ENCODE measurements around the gene XPNPEP2.

The XPNPEP2 gene

DNA sequence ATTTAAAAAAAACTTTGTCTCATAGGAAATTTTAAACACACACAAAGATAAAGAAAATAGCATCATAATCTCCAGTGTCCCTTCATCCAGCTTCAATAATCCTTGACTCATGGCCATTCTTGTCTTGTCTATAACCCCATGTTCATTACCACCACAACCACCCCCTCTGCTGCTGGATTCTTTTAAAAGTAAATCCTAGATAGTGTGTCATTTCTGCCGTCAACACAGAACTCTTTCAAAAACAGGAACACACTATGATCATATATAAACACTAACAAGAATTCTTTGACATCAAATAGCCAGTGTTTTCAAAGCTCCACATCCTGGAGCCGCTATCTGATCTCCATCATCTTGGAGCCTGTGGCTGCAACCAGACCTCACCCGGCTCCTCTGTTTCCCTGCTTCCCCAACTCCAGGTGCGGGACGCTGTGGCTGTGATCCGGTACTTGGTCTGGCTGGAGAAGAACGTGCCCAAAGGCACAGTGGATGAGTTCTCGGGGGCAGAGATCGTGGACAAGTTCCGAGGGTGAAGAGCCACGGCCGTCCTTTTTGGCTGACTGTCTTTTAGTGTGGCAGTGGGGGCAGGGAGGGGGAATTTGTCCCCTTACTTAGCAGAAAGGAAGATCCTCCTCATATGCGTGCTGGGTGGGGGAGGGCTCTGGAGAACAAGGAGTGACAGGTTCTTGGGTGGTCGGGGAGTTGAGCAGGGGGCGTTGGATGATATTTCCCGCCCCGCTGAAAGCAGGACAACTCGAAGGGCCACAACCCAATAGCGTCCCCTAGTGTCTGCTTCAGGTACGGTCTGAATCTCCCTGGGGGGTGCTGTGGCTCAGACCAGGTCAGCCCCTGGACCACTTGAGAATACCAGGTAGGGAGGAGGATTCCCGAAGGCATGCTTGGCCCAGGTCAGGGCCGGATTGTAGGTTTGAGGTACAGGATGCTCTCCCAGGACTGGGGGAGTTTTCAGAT lies 15.6 kb downstream of the XPNPEP2 start:
- no peak for ATAC-seq

DNA sequence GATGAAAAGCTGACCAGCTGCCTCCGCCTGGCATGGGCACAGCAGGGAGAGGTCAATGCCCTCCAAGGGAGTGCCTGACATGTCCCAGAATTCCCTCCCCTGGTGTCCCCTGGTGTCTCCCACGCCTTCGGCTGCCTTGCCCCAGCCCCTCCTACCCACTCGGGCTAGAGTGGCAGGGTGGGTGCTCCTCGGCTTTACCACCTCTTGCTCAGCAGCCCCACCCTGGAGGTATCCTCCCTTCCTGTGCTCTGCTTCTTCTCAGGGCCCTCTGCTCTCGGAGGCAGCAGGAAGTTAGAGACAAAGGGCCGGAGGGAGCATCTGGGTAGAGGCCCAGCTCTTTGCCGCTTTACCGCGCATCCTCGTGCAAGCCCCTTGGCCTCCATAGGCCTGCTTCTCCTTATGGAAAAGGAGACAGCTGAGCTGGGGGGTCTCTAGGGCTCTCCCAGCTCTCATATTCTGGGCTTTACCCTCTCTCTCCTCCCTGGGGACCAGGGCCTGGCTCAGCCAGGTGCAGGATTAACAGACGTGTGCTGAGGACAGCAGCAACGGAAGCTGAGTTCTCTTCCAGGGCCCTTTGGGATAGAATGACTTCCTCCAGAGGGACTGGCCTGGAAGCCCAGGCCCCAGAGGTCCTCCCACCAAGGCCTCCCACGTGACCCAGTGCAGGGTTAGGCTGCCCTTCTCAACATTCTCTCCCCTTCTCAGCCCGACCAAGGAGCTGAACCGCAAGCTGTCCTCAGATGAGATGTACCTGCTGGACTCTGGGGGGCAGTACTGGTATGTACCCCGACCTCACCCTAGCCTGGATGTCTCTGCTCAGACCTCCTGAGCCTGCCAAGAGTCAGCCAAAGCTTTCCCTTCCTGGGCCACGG lies 17.2 kb downstream of the XPNPEP2 start:
- ATAC-seq, result peak in 1 of 2 donors; percentile 31

DNA sequence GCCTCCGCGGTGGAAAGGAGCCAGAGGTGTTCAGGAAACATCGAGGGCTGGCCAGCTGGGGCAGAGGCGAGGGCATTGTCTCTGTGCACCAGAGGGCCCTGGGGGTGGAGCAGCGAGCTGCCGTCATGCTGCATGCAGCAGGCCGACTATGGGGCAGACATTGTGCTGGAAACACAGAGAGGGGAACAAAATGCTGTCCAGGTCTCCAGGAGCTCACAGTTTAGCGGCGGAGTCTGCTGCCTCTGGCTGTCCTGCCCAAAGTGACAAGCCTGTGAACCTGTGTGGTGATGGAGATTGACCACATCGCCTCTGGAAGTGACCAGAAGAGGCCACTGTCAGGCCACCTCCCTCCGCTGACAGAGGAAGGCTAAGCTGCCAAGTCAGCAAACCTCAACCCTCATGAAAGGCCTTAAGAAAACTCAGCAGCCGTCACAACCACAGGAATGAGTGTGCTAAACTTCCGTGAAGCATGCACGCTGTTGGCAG lies 20.8 kb downstream of the XPNPEP2 start:
- peak; percentile 84 to 86 for ATAC-seq

DNA sequence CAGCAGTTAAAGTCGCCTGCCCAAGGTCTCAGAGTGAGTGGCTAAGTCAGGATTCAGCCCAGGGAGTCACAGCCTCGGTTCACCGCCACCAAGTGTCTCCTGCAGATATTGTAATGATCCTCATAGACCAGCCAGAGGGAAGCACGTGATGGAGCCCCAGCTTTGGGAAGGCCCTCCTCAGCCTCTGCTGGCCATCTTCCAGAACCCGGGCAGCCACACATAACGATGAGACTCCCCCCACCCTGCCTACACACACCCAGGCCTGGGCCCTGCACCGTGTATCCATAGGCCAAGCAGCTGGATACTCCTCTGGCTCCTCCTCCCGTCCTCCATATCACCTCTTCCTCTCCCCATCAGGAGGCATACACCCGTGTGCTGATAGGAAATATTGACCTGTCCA lies 21.4 kb downstream of the XPNPEP2 start:
- ATAC-seq, result peak; percentile 8 to 10

DNA sequence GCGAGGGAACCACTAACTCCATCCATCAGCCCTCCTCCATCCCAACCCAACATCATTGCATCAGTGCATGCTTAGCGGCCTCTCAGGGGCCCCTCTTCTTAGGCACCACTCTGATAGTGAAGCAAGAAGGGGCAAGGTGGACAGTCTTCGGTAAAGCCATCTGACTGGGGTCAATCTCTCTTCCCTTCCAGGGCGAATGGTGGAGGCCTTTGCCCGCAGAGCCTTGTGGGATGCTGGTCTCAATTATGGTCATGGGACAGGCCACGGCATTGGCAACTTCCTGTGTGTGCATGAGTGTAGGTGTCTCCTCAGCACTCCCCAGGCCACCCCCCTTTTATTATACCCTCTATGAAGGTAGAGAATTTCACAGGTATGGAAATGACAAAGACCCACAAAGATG lies 22.2 kb downstream of the XPNPEP2 start:
- no peak for ATAC-seq

DNA sequence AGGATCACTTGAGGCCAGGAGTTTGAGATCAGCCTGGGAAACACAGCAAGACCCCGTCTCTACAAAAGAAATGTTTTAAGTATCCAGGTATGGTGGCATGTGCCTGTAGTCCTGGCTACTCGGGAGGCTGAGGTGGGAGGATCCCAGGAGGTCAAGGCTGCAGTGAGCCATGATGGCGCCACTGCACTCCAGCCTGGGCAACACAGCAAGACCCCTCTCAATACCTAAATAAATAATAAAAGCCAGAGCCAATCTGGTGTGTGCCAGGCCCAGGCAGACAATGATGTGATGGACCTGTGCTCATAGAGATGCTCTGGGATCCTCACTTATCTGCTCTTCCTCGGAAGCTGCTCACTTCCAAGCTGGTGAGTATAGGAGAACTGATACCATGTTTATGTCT lies 22.8 kb downstream of the XPNPEP2 start:
- ATAC-seq, result no peak

DNA sequence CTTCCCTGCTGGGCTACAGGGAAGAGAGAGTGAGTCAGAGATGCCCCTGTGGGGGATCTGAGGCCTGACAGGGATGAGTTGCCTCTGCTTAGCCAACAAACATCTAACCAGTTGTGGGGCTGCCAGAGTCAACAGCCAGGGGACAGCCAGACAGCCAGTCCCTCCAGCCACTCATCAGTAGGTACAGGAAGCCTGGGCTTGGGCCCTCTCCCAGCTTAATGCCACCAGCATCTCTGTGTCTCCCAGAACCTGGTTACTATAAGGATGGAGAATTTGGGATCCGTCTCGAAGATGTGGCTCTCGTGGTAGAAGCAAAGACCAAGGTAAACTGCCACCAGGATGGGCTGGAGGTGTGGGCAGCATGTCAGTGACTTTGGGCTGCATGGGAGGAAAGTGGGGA lies 23.7 kb downstream of the XPNPEP2 start:
- ATAC-seq, result no peak

DNA sequence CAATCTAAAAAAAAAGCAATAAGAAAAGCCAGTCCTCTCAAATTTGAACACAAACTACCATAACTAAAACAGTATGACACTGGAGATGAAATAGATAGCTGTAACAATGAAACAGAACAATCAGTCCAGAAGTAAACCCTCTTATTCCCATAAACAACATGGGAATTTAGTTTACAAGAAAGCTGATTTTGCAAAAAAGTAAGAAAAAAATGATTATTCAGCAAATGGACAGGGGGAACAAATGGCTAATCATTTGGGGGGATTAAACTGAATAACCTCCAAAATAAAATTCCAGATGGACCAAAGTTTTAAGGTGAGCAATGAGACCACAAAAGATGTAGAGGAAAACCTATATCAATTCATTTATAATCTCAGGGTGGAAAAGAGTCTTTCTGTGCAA lies 24.9 kb downstream of the XPNPEP2 start:
- no peak for ATAC-seq

DNA sequence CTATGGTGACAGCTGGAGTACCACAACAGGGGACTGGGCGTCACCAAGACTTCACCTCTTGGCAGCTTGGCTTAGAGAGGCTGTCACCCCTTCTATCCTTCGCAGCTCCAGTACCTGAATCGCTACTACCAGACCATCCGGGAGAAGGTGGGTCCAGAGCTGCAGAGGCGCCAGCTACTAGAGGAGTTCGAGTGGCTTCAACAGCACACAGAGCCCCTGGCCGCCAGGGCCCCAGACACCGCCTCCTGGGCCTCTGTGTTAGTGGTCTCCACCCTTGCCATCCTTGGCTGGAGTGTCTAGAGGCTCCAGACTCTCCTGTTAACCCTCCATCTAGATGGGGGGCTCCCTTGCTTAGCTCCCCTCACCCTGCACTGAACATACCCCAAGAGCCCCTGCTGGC lies 29.4 kb downstream of the XPNPEP2 start:
- ATAC-seq, result no peak

DNA sequence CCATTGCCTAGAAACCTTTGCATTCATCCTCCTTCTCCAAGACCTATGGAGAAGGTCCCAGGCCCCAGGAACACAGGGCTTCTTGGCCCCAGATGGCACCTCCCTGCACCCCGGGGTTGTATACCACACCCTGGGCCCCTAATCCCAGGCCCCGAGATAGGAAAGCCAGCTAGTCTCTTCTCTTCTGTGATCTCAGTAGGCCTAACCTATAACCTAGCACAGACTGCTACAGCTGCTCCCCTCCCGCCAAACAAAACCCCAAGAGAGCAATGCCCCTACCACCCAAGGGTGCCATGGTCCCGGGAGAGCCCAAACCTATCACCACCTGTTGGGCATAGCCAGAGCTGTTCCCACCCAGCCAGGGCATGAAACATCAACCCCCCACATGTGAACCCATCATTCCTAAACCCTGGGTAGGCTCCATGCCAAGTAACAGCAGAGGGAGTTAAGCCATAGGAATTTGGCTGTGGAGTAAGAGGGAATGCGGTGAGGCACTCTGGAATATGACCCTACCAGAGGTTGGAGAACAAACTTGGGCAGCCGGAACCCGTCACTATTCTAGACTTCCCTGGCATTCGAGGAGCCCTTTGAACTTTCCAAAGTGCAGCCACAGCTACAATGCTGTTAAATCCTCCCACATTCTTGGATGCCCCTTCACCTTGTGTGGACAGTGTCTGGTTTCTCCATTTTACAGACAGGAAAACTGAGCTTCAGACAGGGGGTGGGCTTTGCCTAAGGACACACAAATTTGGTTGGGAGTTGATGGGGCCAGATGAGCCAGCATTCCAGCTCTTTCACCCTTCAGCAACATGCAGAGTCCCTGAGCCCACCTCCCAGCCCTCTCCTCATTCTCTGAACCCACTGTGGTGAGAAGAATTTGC lies 30.0 kb downstream of the XPNPEP2 start:
- no peak for ATAC-seq

DNA sequence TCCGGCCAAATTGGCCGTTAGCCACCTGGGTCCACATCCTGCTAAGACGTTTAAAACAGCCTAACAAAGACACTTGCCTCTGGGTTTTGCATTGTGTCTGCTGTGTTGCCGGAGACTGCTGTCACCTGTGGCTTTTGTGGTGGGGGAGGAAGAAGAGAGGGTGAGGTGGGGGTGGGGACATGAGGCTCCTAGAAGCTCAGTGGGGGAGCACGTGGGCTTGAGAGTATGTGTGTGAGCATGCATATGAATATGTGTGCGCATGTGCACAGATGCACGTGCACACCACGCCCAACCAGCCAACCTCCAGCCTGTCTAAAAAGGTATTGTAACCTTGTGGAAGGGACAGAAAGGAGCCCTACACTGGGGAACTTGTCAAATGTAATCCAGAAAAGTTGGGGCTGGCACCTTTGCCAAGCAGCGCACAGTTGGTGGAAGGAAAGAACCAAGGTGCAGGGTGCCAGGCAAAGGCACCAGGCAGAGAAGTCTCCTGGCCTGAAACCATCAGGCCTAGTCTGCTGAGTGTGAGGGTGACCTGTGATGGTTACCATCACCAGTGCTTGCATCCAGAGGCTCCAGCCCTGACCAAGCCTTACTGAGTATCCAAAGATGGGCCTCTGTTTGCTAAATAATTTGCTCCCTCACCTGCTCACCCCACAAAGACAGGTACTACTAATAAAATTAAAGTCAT lies 30.8 kb downstream of the XPNPEP2 start:
- ATAC-seq, result peak; percentile 86

DNA sequence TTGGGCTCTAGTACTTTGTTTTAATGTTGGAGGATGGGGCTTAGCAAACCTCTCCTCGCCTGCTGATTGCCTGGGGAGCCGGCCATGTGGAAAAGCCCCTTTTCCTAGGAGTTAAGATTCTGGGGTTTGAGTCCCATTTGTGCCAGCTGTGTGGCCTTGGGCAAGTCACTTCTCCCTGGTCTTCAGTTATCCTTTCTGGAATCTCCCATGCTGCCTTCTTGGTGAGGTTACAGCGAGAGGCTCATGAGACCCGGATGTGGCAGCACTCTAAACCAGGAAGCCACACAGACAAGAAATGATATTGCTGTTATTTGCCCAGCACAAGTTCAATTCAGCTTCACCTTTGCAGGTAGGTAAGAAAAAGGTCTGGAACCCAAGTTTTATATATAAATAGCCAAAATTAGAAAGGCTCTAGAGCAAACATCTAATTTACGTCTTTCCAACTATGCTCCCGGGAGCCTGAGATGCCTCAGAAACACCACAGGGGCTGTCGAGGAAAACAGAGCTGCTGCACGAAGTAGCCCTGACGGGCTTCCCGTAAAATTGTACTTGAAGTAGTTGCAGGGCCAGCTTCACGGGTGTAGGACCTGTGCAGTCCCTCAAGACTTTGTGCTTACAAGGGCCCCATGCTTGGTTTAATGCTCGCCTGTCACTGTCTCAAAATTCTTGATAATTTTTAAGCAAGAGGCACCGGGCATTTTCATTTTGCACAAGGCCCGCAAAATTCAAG lies 32.7 kb downstream of the XPNPEP2 start:
- no peak for ATAC-seq

DNA sequence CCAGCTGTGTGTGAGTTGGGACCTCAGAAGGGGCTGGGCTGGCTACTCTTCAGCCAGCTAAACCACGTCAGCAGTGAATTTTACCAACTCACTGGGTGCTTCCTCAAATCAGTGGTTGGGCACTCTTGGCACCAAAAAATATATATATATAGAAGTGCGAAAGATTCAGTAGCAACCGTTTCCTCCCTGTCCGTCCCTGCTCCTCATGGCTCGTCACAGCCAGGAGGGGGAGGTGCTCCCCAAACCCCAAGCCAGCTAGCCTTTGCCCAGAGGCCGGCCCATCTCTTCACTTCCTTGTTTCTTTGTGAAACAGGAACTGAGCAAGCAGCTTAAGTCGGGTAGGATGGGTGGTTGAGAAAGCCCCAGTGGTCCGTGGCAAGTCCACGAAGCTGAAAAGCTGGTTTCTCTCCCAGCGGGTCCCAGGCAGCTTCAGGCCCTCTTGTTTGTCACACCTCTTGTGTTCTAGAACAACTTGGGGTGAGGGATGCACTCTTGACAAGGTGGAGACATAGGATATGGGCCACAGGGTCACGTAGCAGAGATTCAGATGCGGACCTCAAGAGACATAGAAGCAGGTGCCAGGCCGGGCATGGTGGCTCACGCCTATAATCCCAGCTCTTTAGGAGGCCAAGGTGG lies 34.1 kb downstream of the XPNPEP2 start:
- ATAC-seq, result peak in 1 of 2 donors; percentile 9

DNA sequence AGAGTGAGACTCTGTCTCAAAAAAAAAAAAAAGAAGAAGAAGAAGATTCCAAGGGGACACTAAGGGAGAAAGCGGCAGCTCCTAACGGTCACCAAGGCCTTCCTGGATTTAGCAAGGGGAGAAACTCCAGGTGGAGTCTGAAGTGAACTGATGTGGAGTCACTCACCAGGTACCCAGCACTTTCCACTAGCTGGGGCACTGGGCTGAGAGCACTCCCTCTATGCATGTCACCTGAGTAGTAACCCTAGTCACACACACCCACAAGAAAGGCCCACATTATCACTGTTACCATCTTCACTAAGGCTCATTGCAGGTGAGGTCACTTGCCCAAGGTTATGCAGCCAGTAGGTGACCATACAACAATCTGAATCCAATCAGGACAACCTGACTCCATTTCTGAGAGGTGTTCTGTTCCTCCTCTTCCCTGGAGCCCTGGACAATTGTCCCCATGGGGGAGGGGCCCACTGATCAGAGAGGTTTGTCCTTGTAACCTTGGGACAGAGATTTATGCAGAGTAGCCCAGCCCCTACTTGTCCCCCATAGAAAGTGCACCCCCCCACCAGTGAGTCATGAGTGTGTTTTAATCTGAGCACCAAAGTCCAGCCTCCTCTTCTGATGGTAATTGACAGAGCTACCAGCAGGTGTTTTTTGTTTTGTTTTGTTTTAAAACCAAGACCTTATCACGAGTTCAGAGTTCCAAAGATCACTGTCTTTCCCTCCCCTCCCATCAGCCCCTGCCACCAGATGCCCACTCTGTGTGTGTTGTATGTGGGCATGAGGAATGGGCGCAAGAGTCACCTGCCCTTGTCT lies 35.1 kb downstream of the XPNPEP2 start:
- ATAC-seq, result peak in 1 of 2 donors; percentile 33

DNA sequence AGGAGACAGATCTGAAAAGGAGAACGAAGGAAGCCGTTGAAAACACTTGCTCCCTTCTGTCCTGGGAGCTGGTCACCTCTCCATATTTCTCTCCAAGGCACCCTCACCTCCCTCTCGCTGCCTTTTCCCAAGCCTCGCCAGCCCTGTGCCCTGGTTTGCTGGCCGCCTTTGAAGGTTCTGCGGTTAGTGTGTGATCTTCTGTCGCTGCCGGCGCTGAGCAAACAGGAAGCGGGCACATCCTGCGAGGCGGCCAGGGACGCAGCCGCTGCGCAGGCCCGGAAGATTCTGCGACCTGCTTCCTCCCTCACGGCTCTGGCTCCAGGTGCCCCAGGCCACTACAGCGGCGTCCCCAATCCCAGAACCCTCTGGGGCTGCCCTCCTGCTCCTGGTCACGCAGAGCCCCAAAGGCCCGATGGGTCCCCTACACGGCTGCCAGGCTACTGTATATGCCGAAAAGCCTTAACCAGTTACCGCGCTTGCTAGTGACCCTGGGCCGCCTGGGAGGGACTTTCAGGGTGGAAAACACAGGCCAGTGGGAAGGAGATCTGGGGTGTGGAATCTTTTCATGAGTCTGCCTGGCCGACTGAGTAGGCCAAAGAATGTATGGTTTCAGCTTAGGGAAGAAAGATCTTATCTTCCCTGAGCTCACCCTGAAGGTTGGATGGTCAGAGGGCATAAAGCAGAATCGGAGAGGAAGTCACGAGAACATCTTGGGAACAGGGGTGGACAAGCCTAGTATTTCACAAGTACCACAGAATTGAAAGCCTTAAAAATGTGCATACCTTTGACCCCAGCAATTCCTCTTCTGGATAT lies 38.6 kb downstream of the XPNPEP2 start:
- peak; percentile 21 to 23 for ATAC-seq

DNA sequence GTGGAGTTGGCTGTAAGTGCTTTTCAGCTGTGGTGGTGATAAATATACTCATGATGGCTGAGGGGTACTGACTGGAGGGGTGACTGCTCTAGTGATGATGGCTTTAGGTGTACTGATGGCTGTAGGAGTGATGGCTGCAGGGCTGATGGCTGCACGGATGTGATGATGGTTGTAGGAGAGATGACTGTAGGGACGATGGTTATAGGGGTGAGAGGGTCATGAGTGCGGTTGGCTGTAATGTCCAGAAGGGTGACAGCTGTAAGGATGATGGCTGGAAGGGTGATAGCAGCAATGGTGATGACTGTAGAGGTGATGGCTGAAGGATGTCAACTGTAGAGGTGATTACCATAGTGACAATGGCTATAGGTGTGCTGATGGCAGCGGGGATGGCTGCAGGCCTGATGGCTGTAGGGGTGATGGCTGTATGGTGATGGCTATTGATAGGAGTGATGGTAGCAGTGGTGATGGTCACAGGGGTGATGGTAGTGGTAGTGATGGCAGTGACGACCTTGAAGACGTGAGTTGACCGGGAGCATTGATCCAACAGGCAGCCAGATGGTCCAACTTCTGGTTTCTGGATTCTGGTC lies 40.4 kb downstream of the XPNPEP2 start:
- no peak for ATAC-seq

DNA sequence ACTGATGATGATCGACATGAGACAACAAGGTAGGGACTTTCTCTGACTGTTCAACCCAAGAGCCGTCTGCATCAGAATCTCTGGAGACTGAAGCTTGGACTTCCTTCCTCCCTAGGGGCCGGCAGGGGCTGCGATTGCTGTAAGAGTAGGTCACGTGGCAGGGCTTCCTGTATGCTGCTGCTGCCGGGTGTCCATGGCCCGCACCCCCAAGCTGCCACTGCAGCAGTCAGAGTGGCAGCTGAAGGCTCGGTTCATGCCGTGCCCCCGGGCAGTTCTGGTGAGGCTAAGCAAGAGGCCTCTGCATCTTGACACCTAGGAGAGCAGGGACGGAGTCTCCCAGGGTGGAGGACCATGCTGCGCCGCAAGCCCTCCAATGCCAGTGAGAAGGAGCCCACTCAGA lies 41.0 kb downstream of the XPNPEP2 start, which contains the start of gene SASH3:
SASH3 (plus strand) TSS at position 203 of the 400 bp plus-strand sequence; CDS start at position 352, 149 bp downstream.
- peak in 1 of 2 donors; percentile 7 for ATAC-seq

Data from activated CD4-positive, CD25-positive, alpha-beta regulatory T cell treated with anti-CD3 and anti-CD28 coated beads, Interleukin-2, amount 50 U/mL, for 24 hours (primary cell).